ENCODE data around the gene CCDC3. TPM values are rescaled to one million over a fixed set of nuclear protein-coding genes. Genes with fewer than 3 reads are reported as not detected.

Gene CCDC3
- total RNA-seq: 12.8 TPM

- H3K27me3 ChIP-seq: no peaks in the 10 kb centered on the region
- H3K36me3 ChIP-seq: no peaks in the 10 kb centered on the region
- DNase-seq (ENCODE audit: extremely low spot score in 2 of 2): no peak
- no peaks in the 10 kb centered on the region for H3K9me3 ChIP-seq
- intact Hi-C loops (cut with DNase I): no loop called here
- TF ChIP-seq CTCF (IDR thresholded peaks at IDR 0.05): no peak
- no peak for TF ChIP-seq POLR2A (IDR thresholded peaks at IDR 0.05)
- peak in 1 of 2 donors; percentile 15 for TF ChIP-seq POLR2AphosphoS5 (IDR thresholded peaks at IDR 0.05; ENCODE audit: insufficient read depth in 1 of 2, low read depth in 1 of 2)
- peak within 1 kb of the TSS; percentile 55 to 56 for H3K4me3 ChIP-seq
- peaks cover 12% of the 10 kb centered on the region for H3K4me1 ChIP-seq
- peak within 1 kb of the TSS; percentile 24 for H3K27ac ChIP-seq
Observed at GRCh38 chr10:13001041-13001886, at the start of gene CCDC3. TSS of gene CCDC3 (minus strand) at chr10:13001713. CDS start at chr10:13001570, 143 bp downstream.

DNA sequence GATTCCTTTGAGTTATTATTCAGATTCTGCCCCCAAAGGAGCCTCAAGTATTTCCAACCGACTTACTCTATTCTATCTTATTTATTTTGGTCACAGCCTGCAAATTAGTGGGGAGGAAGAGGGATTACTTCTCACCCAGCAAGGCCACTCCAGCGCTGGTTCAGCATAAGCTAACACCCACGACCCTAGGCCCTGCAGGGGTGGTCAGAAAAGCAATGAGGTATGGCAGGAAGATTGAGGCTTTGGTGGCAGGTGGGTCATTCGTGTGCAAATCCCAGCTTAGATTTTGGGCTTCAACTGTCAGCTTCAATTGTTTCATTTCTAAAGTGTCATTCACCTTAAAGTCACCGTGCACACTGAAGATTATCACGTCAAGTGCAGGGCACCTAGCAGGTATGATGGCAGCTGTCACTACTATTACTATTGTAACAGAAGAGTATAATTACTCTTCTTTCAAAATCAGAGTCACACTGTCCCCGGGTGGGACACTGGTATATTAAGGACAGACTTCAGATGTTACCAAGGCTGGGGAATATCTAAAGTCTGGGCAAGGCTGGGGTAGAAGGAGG, 49.7 kb upstream of the CCDC3 start:
- no peaks in the 10 kb centered on the region for H3K36me3 ChIP-seq
- TF ChIP-seq POLR2A (IDR thresholded peaks at IDR 0.05) (no peak), POLR2AphosphoS5 (IDR thresholded peaks at IDR 0.05; ENCODE audit: insufficient read depth in 1 of 2, low read depth in 1 of 2) (no peak), CTCF (IDR thresholded peaks at IDR 0.05) (no peak)
- H3K4me3 ChIP-seq: no peak overlapping the region
- no peaks in the 10 kb centered on the region for H3K9me3 ChIP-seq
- no peaks in the 10 kb centered on the region for H3K27me3 ChIP-seq
- H3K27ac ChIP-seq: no peak overlapping the region
- no peaks in the 10 kb centered on the region for H3K4me1 ChIP-seq
- no peak for DNase-seq (ENCODE audit: extremely low spot score in 2 of 2)
- intact Hi-C loops (cut with DNase I): no loop called here

- no peaks in the 10 kb centered on the region for H3K36me3 ChIP-seq
- no peaks in the 10 kb centered on the region for H3K4me1 ChIP-seq
- no peaks in the 10 kb centered on the region for H3K9me3 ChIP-seq
- intact Hi-C loops (cut with DNase I): no loop called here
- no peak for DNase-seq (ENCODE audit: extremely low spot score in 2 of 2)
- no peak for TF ChIP-seq POLR2AphosphoS5 (IDR thresholded peaks at IDR 0.05; ENCODE audit: insufficient read depth in 1 of 2, low read depth in 1 of 2)
- no peak for TF ChIP-seq POLR2A (IDR thresholded peaks at IDR 0.05)
- no peak for TF ChIP-seq CTCF (IDR thresholded peaks at IDR 0.05)
- H3K27me3 ChIP-seq: no peaks in the 10 kb centered on the region
- H3K4me3 ChIP-seq: no peak overlapping the region
- no peak overlapping the region for H3K27ac ChIP-seq
Observed at GRCh38 chr10:13049774-13050420, 48.4 kb upstream of the CCDC3 start.

DNA sequence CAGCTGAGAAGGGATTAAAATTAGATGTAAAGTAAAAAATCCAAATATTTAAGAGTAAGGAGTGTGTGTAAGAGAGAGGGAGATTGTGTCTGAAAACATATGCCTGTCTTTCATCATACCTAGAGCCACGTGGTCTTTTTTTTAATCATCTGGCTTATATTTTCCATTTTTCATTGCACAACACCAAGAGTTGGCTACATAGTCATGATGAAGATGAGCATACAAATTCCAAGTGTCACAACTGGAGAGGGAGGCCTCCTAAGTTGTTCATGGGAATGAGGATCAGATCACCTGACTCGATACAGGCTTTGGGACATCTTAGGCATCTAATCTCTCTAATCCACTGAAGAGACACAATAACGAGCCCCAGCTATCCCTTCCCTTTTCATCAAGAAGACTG, 47.2 kb upstream of the CCDC3 start:
- intact Hi-C loops (cut with DNase I): no loop called here
- no peaks in the 10 kb centered on the region for H3K9me3 ChIP-seq
- no peaks in the 10 kb centered on the region for H3K4me1 ChIP-seq
- H3K4me3 ChIP-seq: no peak overlapping the region
- H3K27ac ChIP-seq: no peak overlapping the region
- H3K36me3 ChIP-seq: no peaks in the 10 kb centered on the region
- no peaks in the 10 kb centered on the region for H3K27me3 ChIP-seq
- DNase-seq (ENCODE audit: extremely low spot score in 2 of 2): no peak
- TF ChIP-seq POLR2AphosphoS5 (IDR thresholded peaks at IDR 0.05; ENCODE audit: insufficient read depth in 1 of 2, low read depth in 1 of 2) (no peak), POLR2A (IDR thresholded peaks at IDR 0.05) (no peak), CTCF (IDR thresholded peaks at IDR 0.05) (no peak)
